IPS DF 6.9 (cell line): ENCODE measurements around the gene ZNF683.

Experiments
- DNase-seq: peaks from one replicate; pipeline ENCODE4 v3.0.0-alpha.2; 2013; ENCODE audit warnings: low read depth, low spot score
- H3K27ac ChIP-seq: one replicate; pipeline ENCODE4 v1.5.1; 2013; ENCODE audit warnings: low read length, control low read depth
- H3K27me3 ChIP-seq: 2 replicates; pipeline ENCODE4 v1.6.1; 2013; ENCODE audit warnings: mild to moderate bottlenecking, low read length; ENCODE audit not compliant: control insufficient read depth, insufficient read depth
- H3K36me3 ChIP-seq: 2 replicates; pipeline ENCODE4 v1.6.1; 2013; ENCODE audit warnings: low read length; ENCODE audit not compliant: control insufficient read depth, insufficient read depth
- H3K4me1 ChIP-seq: 2 replicates; pipeline ENCODE4 v1.6.1; 2013; ENCODE audit warnings: low read length; ENCODE audit not compliant: control insufficient read depth, insufficient read depth
- H3K4me3 ChIP-seq: 2 replicates; pipeline ENCODE4 v1.5.1; 2013; ENCODE audit warnings: mild to moderate bottlenecking, low read length
- H3K9me3 ChIP-seq: 2 replicates; pipeline ENCODE4 v1.6.1; 2013; ENCODE audit warnings: low read length, inconsistent platforms; ENCODE audit not compliant: control insufficient read depth, insufficient read depth
- WGBS: extraction: QIAGEN DNeasy Blood & Tissue Kit; methylation state at CpG from one replicate; pipeline ENCODE4 v1.1.7; 2013; ENCODE audit warnings: mixed read lengths, missing lambda C conversion rate; ENCODE audit not compliant: insufficient read length, insufficient coverage; 5-methylcytosine and 5-hydroxymethylcytosine counted together

Gene ZNF683

DNA sequence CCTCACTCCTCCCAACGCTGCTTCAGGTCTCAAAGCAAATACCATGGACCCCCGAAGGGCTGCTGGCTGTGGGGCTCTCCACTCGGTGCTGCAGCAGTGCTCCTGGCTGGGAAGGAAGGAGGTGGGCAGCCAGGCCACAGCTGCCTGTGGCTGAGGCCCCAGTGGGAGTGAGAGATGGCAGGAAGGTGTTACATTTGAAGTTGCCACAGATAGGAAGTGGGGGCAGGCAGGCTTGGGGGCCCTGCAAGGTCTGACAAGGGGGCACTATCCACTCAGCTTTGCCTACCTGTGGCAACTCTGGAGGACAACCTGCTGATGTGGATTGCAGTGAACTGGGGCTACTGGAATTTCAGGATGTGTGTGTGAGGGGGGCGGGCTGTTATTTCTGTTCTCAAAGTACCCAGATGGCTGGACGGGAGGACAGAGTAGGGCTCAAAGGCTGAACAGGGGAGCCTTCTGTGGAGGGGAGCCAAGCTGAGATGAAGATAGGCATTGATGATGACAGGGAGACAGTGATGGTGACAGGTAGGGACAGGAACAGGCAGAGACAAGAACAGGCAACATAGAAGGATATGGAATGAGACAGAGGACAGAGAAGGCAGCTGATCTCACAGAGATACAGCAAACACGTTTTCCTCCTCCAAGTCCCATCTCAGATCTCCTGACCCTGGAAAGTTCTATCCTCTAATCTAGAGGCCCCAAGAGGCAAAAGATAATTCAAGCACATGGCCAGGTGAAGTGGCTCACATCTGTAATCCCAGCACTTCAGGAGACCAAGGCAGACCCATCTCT lies 1.8 kb downstream of the ZNF683 start:
- H3K4me3 ChIP-seq: no peak overlapping the region
- H3K27me3 ChIP-seq: no peaks in the 10 kb centered on the region
- no CpG with 5 or more reads among the region's 6 CpGs for WGBS
- no peak for DNase-seq
- no peaks in the 10 kb centered on the region for H3K9me3 ChIP-seq
- peaks cover 2% of the 10 kb centered on the region; the same call in 1 of the 2 replicates for H3K4me1 ChIP-seq
- no peak overlapping the region for H3K27ac ChIP-seq
- no peaks in the 10 kb centered on the region for H3K36me3 ChIP-seq

DNA sequence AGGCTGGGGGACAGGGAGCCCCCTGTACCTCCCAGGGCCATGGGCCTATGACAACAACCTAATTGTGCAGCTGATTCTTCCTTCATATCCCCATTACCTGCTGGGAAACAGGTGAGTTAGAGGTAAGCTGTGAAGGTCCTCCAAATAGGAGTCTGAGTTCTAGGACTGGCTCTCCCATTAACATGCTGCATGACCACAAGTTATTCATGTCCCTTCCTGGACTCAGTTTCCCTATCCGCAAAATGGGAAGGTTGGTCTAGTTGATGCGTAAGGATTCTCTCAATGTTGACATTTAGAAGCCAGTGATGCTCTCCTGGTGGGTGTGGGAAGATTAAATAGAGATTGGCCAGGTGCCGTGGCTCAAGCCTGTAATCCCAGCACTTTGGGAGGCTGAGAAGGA lies 4.1 kb downstream of the ZNF683 start:
- Histone ChIP-seq H3K4me3 (no peak overlapping the region), H3K9me3 (no peaks in the 10 kb centered on the region), H3K4me1 (peaks cover 2% of the 10 kb centered on the region; the same call in 1 of the 2 replicates), H3K36me3 (no peaks in the 10 kb centered on the region), H3K27me3 (no peaks in the 10 kb centered on the region), H3K27ac (no peak overlapping the region)
- no peak for DNase-seq
- WGBS: no CpG with 5 or more reads among the region's 3 CpGs

DNA sequence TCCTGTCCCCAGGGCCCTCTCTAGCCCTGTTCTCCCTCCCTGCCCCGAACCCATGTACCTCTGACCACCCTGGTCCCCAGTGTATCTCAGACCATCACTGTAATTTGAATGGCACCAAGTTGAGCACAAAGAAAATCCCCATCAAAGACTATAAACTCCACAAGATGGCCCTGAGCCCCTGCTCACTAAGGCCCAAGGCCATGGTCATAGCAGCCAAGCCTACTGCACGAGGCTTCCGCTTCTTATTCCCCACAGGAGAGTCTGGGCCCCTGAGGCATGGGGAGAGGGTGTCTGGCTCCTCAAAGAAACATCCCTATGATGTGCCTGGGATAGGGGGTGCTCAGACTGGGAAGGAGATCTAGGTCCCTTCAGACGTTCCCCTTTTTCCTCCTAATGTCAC lies 4.5 kb downstream of the ZNF683 start:
- no CpG with 5 or more reads among the region's 4 CpGs for WGBS
- H3K36me3 ChIP-seq: no peaks in the 10 kb centered on the region
- H3K27ac ChIP-seq: no peak overlapping the region
- H3K4me1 ChIP-seq: peaks cover 2% of the 10 kb centered on the region; the same call in 1 of the 2 replicates
- H3K9me3 ChIP-seq: no peaks in the 10 kb centered on the region
- no peak for DNase-seq
- no peak overlapping the region for H3K4me3 ChIP-seq
- H3K27me3 ChIP-seq: no peaks in the 10 kb centered on the region

DNA sequence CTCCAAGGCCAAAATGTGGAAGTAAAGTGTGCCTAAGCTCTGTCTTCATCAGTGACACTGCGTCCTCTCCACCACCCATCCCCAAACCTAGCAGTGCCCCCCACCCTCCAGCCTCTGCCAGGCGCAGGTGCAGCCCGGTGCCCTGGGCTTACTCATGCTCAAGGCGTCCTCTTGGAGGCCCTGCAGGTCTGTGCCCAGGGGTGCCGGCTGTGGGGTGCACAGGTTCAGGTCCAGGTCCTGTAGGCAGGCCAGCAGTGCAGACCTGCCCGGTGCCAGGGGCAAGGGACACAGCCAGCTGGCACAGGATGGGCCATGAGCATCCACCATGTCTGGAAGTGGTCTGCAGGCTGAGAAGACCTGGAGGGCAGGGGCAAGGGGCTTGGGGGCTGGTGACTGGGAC lies 5.1 kb downstream of the ZNF683 start:
- no peak for DNase-seq
- WGBS: no CpG with 5 or more reads among the region's 6 CpGs

DNA sequence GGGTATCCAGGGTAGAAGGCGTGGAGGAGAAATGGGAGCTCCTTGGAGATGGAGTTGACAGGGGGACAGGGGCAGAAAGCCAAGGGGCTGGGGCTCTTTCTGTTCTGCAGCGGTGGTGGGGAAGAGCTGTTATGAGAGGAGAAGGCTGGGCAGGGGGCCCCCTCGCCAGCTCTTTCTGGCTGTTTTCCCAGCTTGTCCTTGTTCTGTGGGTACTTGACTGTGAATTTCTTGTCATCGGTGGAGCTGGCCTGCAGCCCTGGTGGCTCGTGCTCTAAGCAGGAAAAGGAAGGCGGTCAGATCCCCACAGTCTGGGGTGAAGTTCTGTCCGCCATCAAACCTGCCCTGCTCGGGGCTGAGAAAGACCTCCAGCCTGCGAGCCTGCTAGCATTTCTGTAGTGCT lies 7.6 kb downstream of the ZNF683 start:
- H3K27me3 ChIP-seq: no peaks in the 10 kb centered on the region
- no peaks in the 10 kb centered on the region for H3K9me3 ChIP-seq
- no peak overlapping the region for H3K4me3 ChIP-seq
- no CpG with 5 or more reads among the region's 9 CpGs for WGBS
- no peak for DNase-seq
- H3K4me1 ChIP-seq: no peaks in the 10 kb centered on the region
- H3K36me3 ChIP-seq: no peaks in the 10 kb centered on the region
- no peak overlapping the region for H3K27ac ChIP-seq

More for the DNA sequence above, 5.1 kb downstream of the ZNF683 start:
- Histone ChIP-seq H3K27ac (no peak overlapping the region), H3K27me3 (no peaks in the 10 kb centered on the region), H3K36me3 (no peaks in the 10 kb centered on the region), H3K4me3 (no peak overlapping the region), H3K9me3 (no peaks in the 10 kb centered on the region), H3K4me1 (peaks cover 2% of the 10 kb centered on the region; the same call in 1 of the 2 replicates)

DNA sequence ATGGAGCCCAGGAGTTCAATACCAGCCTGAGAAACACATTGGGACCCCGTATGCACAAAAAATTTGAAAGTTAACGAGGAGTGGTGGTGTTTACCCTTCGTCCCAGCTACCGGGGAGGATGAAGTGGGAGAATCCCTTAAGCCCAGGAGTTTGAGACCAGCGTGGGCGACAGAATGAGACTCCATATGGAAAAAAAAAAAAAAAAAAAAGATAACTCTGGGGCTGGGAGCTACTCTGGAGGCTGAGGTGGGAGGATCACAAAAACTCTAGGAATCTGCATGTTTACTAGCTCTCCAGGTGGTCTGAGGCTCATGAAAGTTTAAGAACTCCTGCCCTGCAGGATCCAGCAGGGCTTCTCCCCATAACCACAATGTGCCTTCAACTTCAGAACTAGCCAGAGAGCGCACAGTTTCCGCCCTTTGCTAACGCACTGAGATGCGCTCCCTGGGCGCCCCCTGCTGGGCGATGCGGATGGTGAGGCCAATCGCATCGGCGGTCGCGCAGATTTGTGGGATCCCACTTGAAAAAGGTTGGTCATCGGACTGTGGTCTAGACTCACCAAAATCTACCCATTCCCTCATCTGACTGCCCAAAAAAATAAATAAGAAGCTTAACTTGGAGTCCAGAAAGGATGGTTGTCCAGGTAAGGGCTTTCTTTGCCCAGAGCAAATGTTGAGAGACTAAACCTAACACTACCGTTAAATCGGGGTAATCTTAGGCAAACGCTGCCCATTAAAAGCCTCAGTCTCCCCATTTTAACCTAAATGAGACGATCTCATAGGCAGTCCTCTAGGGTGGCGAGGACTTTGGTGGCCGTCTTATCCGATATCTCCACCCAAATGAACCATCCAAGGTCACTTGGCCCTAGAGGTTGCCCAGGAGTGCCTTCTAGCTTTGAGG lies 8.8 kb downstream of the ZNF683 start:
- no peaks in the 10 kb centered on the region for H3K9me3 ChIP-seq
- no peak overlapping the region for H3K4me3 ChIP-seq
- DNase-seq: peak; percentile 67
- H3K27me3 ChIP-seq: no peaks in the 10 kb centered on the region
- no peak overlapping the region for H3K27ac ChIP-seq
- WGBS: no CpG with 5 or more reads among the region's 26 CpGs
- peaks cover 2% of the 10 kb centered on the region; the same call in 1 of the 2 replicates for H3K4me1 ChIP-seq
- H3K36me3 ChIP-seq: no peaks in the 10 kb centered on the region

DNA sequence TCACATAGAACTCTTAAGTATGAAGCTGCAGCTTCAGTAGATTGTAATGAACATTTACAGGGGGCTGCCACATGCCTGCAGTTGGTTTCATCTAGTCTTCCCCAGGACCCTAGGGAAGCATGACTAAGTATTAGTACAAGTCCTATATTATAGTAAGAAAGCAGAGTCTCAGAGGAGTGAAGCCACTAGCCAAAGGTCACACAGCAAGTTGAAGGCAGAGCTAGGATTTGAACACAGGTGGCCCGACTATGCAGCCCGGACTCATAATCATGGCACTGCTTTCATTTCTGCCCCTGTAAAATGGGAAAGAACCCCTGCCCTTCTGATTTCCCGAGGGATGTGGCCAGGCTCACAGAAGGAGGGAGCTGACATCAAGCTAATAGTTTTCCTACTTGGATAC lies 10.2 kb downstream of the ZNF683 start:
- H3K4me3 ChIP-seq: no peak overlapping the region
- no CpG with 5 or more reads among the region's 3 CpGs for WGBS
- no peaks in the 10 kb centered on the region for H3K27me3 ChIP-seq
- no peaks in the 10 kb centered on the region for H3K36me3 ChIP-seq
- H3K27ac ChIP-seq: no peak overlapping the region
- H3K9me3 ChIP-seq: no peaks in the 10 kb centered on the region
- no peak for DNase-seq
- H3K4me1 ChIP-seq: peaks cover 2% of the 10 kb centered on the region; the same call in 1 of the 2 replicates

DNA sequence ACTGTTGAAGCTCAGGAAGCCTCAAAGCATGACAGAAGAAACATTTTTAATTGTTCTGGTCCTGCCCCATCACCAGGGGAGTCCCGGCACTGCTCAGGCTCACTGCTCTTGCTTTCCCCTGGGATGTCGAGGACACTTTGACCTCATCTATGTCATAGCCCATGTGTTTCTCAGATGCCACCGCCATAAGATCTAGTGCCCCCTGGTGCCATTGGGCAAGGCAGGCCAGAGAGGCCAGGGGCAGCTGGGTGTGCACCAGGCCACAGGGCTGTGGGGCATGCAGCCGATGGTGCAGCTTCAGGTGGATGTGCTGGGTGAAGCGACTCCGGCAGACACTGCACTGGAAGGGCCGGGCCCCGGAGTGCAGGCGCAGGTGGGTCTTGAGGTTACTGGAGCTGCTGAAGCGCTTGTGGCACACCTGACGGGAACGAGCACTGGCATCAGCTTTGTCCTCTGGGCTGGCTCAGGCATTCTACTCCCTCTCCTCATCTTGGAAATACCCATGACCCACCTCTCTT lies 10.9 kb downstream of the ZNF683 start:
- no CpG with 5 or more reads among the region's 12 CpGs for WGBS
- Histone ChIP-seq H3K27ac (no peak overlapping the region), H3K4me3 (no peak overlapping the region), H3K4me1 (peaks cover 2% of the 10 kb centered on the region; the same call in 1 of the 2 replicates), H3K36me3 (no peaks in the 10 kb centered on the region), H3K27me3 (no peaks in the 10 kb centered on the region), H3K9me3 (no peaks in the 10 kb centered on the region)
- no peak for DNase-seq

DNA sequence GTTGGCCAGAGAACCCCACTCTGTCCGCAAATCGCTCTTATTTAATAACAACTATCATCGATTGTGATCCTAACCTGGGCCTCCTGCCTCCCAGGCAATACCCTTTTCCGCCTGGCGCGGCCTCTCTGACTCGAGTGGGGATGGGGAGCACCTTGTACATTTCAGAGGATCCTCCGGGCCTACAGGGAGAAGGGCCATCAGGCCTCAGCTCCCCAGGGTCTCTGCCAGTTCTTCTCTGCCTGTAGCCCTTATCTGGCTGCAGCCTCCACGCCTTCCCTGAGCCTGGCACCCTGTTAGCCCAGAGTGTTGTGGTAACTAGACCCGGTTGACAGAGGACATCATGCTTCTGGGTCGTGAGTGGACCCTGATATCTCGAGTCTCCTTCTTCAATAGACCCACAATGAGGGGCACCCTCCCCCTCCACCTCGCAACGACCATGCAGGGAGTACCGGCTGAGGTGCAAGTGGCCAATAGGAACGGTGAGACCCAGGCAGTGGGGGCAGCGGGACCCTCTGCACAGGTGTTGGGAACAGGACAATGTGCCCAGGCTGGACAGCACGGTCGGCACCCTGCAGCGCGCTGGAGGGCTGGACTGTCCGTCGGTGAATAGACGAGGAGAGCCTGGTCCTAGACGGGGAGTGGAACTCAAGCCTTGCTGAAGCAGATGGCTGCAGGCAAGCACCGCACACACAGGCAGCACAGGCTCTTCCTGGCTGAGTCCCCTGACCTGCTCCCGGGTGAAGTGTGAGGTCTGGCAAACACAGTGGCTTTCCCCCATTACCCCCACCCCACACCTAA lies 11.5 kb downstream of the ZNF683 start:
- Histone ChIP-seq H3K36me3 (no peaks in the 10 kb centered on the region), H3K27ac (no peak overlapping the region), H3K4me1 (peaks cover 2% of the 10 kb centered on the region; the same call in 1 of the 2 replicates), H3K27me3 (no peaks in the 10 kb centered on the region), H3K4me3 (peak overlapping the region; percentile 27; the same call in 1 of the 2 replicates), H3K9me3 (no peaks in the 10 kb centered on the region)
- DNase-seq: no peak
- no CpG with 5 or more reads among the region's 27 CpGs for WGBS
